HepG2 (cell line): Measurements from ENCODE around the gene CTTNBP2NL. TPM values are rescaled to one million over a fixed set of nuclear protein-coding genes. Genes with fewer than 3 reads are reported as not detected.

Experiments used
- AGO1 ChIP-seq: fragments of 200-400 bp; formaldehyde crosslinking; IDR thresholded peaks from 2 replicates; pipeline ENCODE4 v1.6.1; 2017; ENCODE audit warnings: mild to moderate bottlenecking, low read depth, low read length, moderate library complexity; ENCODE audit not compliant: poor library complexity, severe bottlenecking
- ARNT2 ChIP-seq: sonication (generic); formaldehyde crosslinking; IDR thresholded peaks from 2 replicates; pipeline ENCODE4 v1.8.0; 2022; ENCODE audit warnings: mild to moderate bottlenecking, low read depth, missing genetic modification reagents, moderate library complexity
- BORCS8-MEF2B ChIP-seq: sonication (generic); formaldehyde crosslinking; IDR thresholded peaks from 2 replicates; pipeline ENCODE4 v1.8.0; 2022; ENCODE audit warnings: mild to moderate bottlenecking, missing genetic modification reagents
- EZH2 ChIP-seq: conservative IDR thresholded peaks from 2 replicates; pipeline ENCODE4 v1.6.1; 2012; ENCODE audit warnings: mild to moderate bottlenecking, low read depth, low read length, moderate library complexity
- FOXK1 ChIP-seq: sonication (generic); formaldehyde crosslinking; IDR thresholded peaks from 2 replicates; pipeline ENCODE4 v1.4.0; 2020; ENCODE audit warnings: low read depth, missing genetic modification reagents, borderline replicate concordance
- NFKBIZ ChIP-seq: IDR thresholded peaks from 2 replicates; pipeline ENCODE4 v1.6.1; 2018; ENCODE audit warnings: missing genetic modification reagents, missing compliant biosample characterization
- SALL2 ChIP-seq: sonication (generic); formaldehyde crosslinking; IDR thresholded peaks from 2 replicates; pipeline ENCODE4 v1.8.1; 2023; ENCODE audit warnings: mild to moderate bottlenecking, missing genetic modification reagents, inconsistent platforms
- SOX13 ChIP-seq, 3 experiments: fragments of 450-650 bp in 1 of 3; sonication (generic) in 1 of 3; formaldehyde crosslinking in 1 of 3; IDR thresholded peaks in 2 of 3; conservative IDR thresholded peaks in 1 of 3; 2 replicates each; pipeline versions ENCODE4 v1.5.0 to v1.6.1; 2016 to 2020; ENCODE audit warnings: antibody characterized with exemption in 1 of 3, mild to moderate bottlenecking in 1 of 3, missing compliant biosample characterization in 1 of 3, missing genetic modification reagents in 1 of 3, moderate library complexity in 1 of 3
- SP2 ChIP-seq: sonication (generic); formaldehyde crosslinking; IDR thresholded peaks from 2 replicates; pipeline ENCODE4 v1.5.1; 2020; ENCODE audit warnings: mild to moderate bottlenecking, missing genetic modification reagents
- TFDP2 ChIP-seq: sonication (generic); formaldehyde crosslinking; IDR thresholded peaks from 2 replicates; pipeline ENCODE4 v1.4.0; 2020; ENCODE audit warnings: missing genetic modification reagents
- TMF1 ChIP-seq: sonication (generic); formaldehyde crosslinking; IDR thresholded peaks from 2 replicates; pipeline ENCODE4 v1.8.1; 2022; ENCODE audit warnings: low read depth, missing genetic modification reagents
- UBTF ChIP-seq: sonication (generic); formaldehyde crosslinking; IDR thresholded peaks from 2 replicates; pipeline ENCODE4 v1.4.0; 2020; ENCODE audit warnings: mild to moderate bottlenecking, missing genetic modification reagents
- ZFP82 ChIP-seq: sonication (generic); formaldehyde crosslinking; IDR thresholded peaks from 2 replicates; pipeline ENCODE4 v1.5.1; 2020; ENCODE audit warnings: mild to moderate bottlenecking, missing genetic modification reagents, borderline replicate concordance
- ZFP90 ChIP-seq: sonication (generic); formaldehyde crosslinking; IDR thresholded peaks from 2 replicates; pipeline ENCODE4 v1.8.0; 2022; ENCODE audit warnings: missing genetic modification reagents, mild to moderate bottlenecking, inconsistent platforms, borderline replicate concordance
- ZKSCAN1 ChIP-seq: fragments of 150-350 bp; IDR thresholded peaks from 2 replicates; pipeline ENCODE4 v1.6.1; 2014; ENCODE audit warnings: low read length
- ZNF280B ChIP-seq: sonication (generic); formaldehyde crosslinking; IDR thresholded peaks from 2 replicates; pipeline ENCODE4 v1.5.0; 2020; ENCODE audit warnings: missing genetic modification reagents, mild to moderate bottlenecking, borderline replicate concordance
- ZNF333 ChIP-seq: sonication (generic); formaldehyde crosslinking; IDR thresholded peaks from 2 replicates; pipeline ENCODE4 v1.4.0; 2020; ENCODE audit warnings: mild to moderate bottlenecking, missing genetic modification reagents, borderline replicate concordance
- ZNF382 ChIP-seq: sonication (generic); formaldehyde crosslinking; IDR thresholded peaks from 2 replicates; pipeline ENCODE4 v1.5.0; 2020; ENCODE audit warnings: missing genetic modification reagents, mild to moderate bottlenecking, borderline replicate concordance
- ZNF460 ChIP-seq: sonication (generic); formaldehyde crosslinking; IDR thresholded peaks from 2 replicates; pipeline ENCODE4 v1.5.1; 2020; ENCODE audit warnings: missing genetic modification reagents, mild to moderate bottlenecking, borderline replicate concordance
- ZNF580 ChIP-seq: IDR thresholded peaks from 2 replicates; pipeline ENCODE4 v1.6.1; 2016; ENCODE audit warnings: low read depth, borderline replicate concordance
- ZNF607 ChIP-seq: sonication (generic); formaldehyde crosslinking; IDR thresholded peaks from 2 replicates; pipeline ENCODE4 v1.5.1; 2020; ENCODE audit warnings: missing genetic modification reagents, mild to moderate bottlenecking, borderline replicate concordance
- ZNF816 ChIP-seq: sonication (generic); formaldehyde crosslinking; IDR thresholded peaks from 2 replicates; pipeline ENCODE4 v1.8.0; 2022; ENCODE audit warnings: missing genetic modification reagents, mild to moderate bottlenecking, borderline replicate concordance
- polyA plus RNA-seq, 8 experiments: library from polyadenylated mRNA; depleted of rRNA in 3 of 8; stranded (reverse) in 7 of 8; unstranded in 1 of 8; fragments of >200 nt; fragmentation: Illumina TruSeq in 4 of 8; extraction: Trizol in 4 of 8; gene quantifications; 2 replicates each; pipeline versions ENCODE4 v1.2.1 to v1.2.3, GENCODE V29; 2011 to 2016; ENCODE audit warnings: low read depth in 4 of 8, missing spikeins in 1 of 8, mixed read lengths in 1 of 8; ENCODE audit not compliant: insufficient read depth in 1 of 8
- total RNA-seq, 5 experiments: library from RNA; depleted of rRNA; stranded (reverse); fragments of >200 nt; fragmentation: Illumina TruSeq; extraction: Trizol; gene quantifications; 2 replicates each; pipeline ENCODE4 v1.2.3, GENCODE V29; 2016; ENCODE audit warnings: low read depth in 1 of 5

Gene CTTNBP2NL
- total and polyA plus RNA-seq, 2 of the 13 experiments (the other 11 are each of a cell fraction or from before 2014, with no cell fraction given) = 2.1 to 4.1 TPM

GRCh38 chr1:112466078-112466660 lies 70.2 kb downstream of the CTTNBP2NL start (continued):
- TF ChIP-seq ARNT2 (CRISPR knock-in tag) (peak; percentile 70), ZNF580 (CRISPR knock-in tag) (0 out of 2 replicates have a peak, but pooled peaks have one; percentile 42), ZNF607 (CRISPR knock-in tag) (no peak), ZNF460 (CRISPR knock-in tag) (no peak; the same call in 1 of the 2 replicates), BORCS8-MEF2B (CRISPR knock-in tag) (peak; percentile 59), ZNF333 (CRISPR knock-in tag) (0 out of 2 replicates have a peak, but pooled peaks have one; percentile 32), UBTF (peak; percentile 64; the same call in 1 of the 2 replicates), ZFP90 (CRISPR knock-in tag) (0 out of 2 replicates have a peak, but pooled peaks have one; percentile 61), ZKSCAN1 (no peak), SOX13 (IDR thresholded peaks at IDR 0.05) (0 out of 2 replicates have a peak, but pooled peaks have one; percentile 19), SOX13 (CRISPR knock-in tag; conservative IDR thresholded peaks at IDR 0.05 in 1 of 2, IDR thresholded peaks at IDR 0.05 in 1 of 2) (no peak; a peak in 1 of 4 replicates), EZH2 (no peak), ZNF280B (CRISPR knock-in tag) (peak; percentile 17; the same call in 1 of the 2 replicates), TMF1 (CRISPR knock-in tag) (no peak), SP2 (CRISPR knock-in tag) (no peak), AGO1 (peak; percentile 34), NFKBIZ (CRISPR knock-in tag) (no peak), TFDP2 (CRISPR knock-in tag) (peak; percentile 68), ZNF816 (CRISPR knock-in tag) (0 out of 2 replicates have a peak, but pooled peaks have one; percentile 36), FOXK1 (CRISPR knock-in tag) (no peak), SALL2 (CRISPR knock-in tag) (no peak), ZFP82 (no peak; the same call in 1 of the 2 replicates), ZNF382 (no peak)
